Muscle of back (tissue), 11 donors: ENCODE results near the gene FUT1. TPM values are rescaled to one million over a fixed set of nuclear protein-coding genes. Genes with fewer than 3 reads are reported as not detected.
"Not testable (repeated sequence)": the region's sequence is repeated elsewhere in the genome, so short reads cannot be mapped to it uniquely, and the experiment has no call there.

Experiments
- DNase-seq, 3 donors: peaks; one replicate each; pipeline versions ENCODE4 v3.0.0 to v3.0.0-alpha.2; 2013
- polyA plus RNA-seq, 10 donors: library from polyadenylated mRNA; unstranded; fragments of 120-200 nt; gene quantifications; one replicate each; pipeline ENCODE4 v1.2.1, GENCODE V29; 2013; ENCODE audit not compliant: insufficient read length in 10 of 10

Gene FUT1
- polyA plus RNA-seq, 10 donors = 0.62 to 1.9 (median 1.2) TPM

- DNase-seq = no peak
Measured at GRCh38 chr19:48768994-48769713, 16.7 kb upstream of the FUT1 start.

GRCh38 chr19:48768171-48768753 is 15.8 kb upstream of the FUT1 start:
- not testable (repeated sequence) for DNase-seq

GRCh38 chr19:48765816-48766215 is 13.4 kb upstream of the FUT1 start:
- DNase-seq = not testable (repeated sequence)

GRCh38 chr19:48760504-48761205 is 8.2 kb upstream of the FUT1 start:
- no peak for DNase-seq

- DNase-seq = no peak
Measured at GRCh38 chr19:48757741-48758144, 5.3 kb upstream of the FUT1 start.

GRCh38 chr19:48757089-48757675 is 4.7 kb upstream of the FUT1 start:
- no peak for DNase-seq

GRCh38 chr19:48756686-48757085 is 4.2 kb upstream of the FUT1 start:
- DNase-seq = no peak

- no peak for DNase-seq
Measured at GRCh38 chr19:48756212-48756611, 3.8 kb upstream of the FUT1 start.

- DNase-seq = no peak
Measured at GRCh38 chr19:48755787-48756186, 3.3 kb upstream of the FUT1 start.

- no peak for DNase-seq
Measured at GRCh38 chr19:48755084-48755641, 2.7 kb upstream of the FUT1 start, which contains the start of gene FGF21. Gene FGF21, plus strand, starts transcription at chr19:48755524. Its CDS starts 713 bp downstream, at chr19:48756237.

- DNase-seq = no peak
Measured at GRCh38 chr19:48751845-48752495, 471 bp downstream of the FUT1 start.

GRCh38 chr19:48750771-48751504 is 1.5 kb downstream of the FUT1 start:
- no peak for DNase-seq

GRCh38 chr19:48750351-48750750 is 2.1 kb downstream of the FUT1 start:
- DNase-seq = no peak

- DNase-seq = no peak
Measured at GRCh38 chr19:48749571-48750198, 2.8 kb downstream of the FUT1 start.

GRCh38 chr19:48746738-48747575 is 5.5 kb downstream of the FUT1 start, which contains the start of gene IZUMO1:
Gene IZUMO1, minus strand, starts transcription at chr19:48746909. Its CDS starts 1,050 bp downstream, at chr19:48745859.
- DNase-seq = peak; percentile 81 to 92 (median 81)

GRCh38 chr19:48746110-48746509 is 6.3 kb downstream of the FUT1 start:
- DNase-seq = no peak

GRCh38 chr19:48745208-48745995 is 7.0 kb downstream of the FUT1 start:
- peak in 2 of 3 donors; percentile 59 to 77 for DNase-seq

- no peak for DNase-seq
Measured at GRCh38 chr19:48742096-48742495, 10.3 kb downstream of the FUT1 start.
